Adrenal gland (tissue), 5 donors: Measurements from ENCODE around the gene TEX264.

Experiments
- CTCF ChIP-seq, 6 experiments: fragments of 450-650 bp in 4 of 6; fragments of 200-600 bp in 2 of 6; sonication (generic) in 1 of 6; IDR thresholded peaks; 1 replicate in 5 of 6; 2 replicates in 1 of 6; pipeline versions ENCODE4 v1.5.1 to v1.8.0; 2016 to 2021; ENCODE audit warnings: antibody characterized with exemption in 6 of 6, mild to moderate bottlenecking in 2 of 6, moderate library complexity in 1 of 6
- POLR2A ChIP-seq, 2 donors: fragments of 450-650 bp; IDR thresholded peaks; one replicate each; pipeline ENCODE4 v1.6.1; 2017; ENCODE audit warnings: antibody characterized with exemption in 2 of 2, mild to moderate bottlenecking in 2 of 2, moderate library complexity in 1 of 2
- donor health status: DM: no; HTN: no; CAD: no.

GRCh38 chr3:51662456-51662855 lies 8.6 kb upstream of the TEX264 start:
- TF ChIP-seq POLR2A (IDR thresholded peaks at IDR 0.05), result no peak
- TF ChIP-seq CTCF (IDR thresholded peaks at IDR 0.05), result no peak
